ENCODE results near the gene RASAL2. TPM values are rescaled to one million over a fixed set of nuclear protein-coding genes. Genes with fewer than 3 reads are reported as not detected.

RASAL2 gene
- total RNA-seq, 1 donor from 2014 or later = 44.2 TPM

DNA sequence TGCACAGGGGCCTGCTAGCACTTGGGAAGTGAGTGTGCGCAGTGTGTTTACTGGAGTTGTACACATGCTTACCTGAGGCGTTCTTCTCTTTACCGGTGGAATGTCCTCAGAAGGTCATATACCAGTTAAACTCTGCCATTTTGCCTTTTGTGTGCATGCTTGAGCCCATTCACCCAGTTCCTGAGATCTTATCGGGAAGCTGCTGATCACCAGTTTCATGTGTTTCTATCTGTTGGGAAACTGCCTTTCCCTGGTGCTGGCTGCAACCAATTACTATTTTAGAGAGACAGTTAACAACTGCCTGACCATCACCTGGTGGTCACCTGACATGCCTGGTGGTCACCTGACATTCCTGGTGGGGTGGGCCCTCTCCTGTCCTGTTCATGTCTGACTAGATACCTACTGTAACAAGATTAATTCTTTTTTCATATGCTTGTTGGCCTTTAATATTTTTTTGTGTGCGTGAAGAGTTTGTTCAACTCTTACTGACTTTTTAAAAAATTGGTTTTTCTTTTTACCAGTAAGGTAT, 137.0 kb downstream of the RASAL2 start:
- FAIRE-seq (no peak), DNase-seq (ENCODE audit: low read depth) (no peak)
- Histone ChIP-seq H3K27ac (ENCODE audit: low read depth, low read length) (no peak overlapping the region), H3K4me1 (ENCODE audit: insufficient read depth, low read length) (no peaks in the 10 kb centered on the region), H3K36me3 (ENCODE audit: insufficient read depth, low read length) (no peaks in the 10 kb centered on the region), H3K4me3 (ENCODE audit: insufficient read depth, low read depth, low read length) (no peak overlapping the region), H2AFZ (ENCODE audit: low read depth, low read length) (no peak overlapping the region), H4K20me1 (ENCODE audit: insufficient read depth, low read length) (peaks cover 6% of the 10 kb centered on the region), H3K27me3 (ENCODE audit: insufficient read depth, low read length) (no peaks in the 10 kb centered on the region), H3K4me2 (ENCODE audit: low read length) (no peak overlapping the region), H3K9ac (ENCODE audit: low read length) (no peak overlapping the region), H3K79me2 (ENCODE audit: insufficient read depth, low read length) (peaks cover 73% of the 10 kb centered on the region), H3K9me3 (ENCODE audit: insufficient read depth, low read depth, low read length) (no peaks in the 10 kb centered on the region)
- H3K4me3 Mint-ChIP-seq (ENCODE audit: unreplicated experiment) = no peak overlapping the region
- H3K36me3 Mint-ChIP-seq (ENCODE audit: low read depth, unreplicated experiment) = peaks cover 2% of the 10 kb centered on the region
- peak overlapping the region; percentile 26 for H3K27ac Mint-ChIP-seq (ENCODE audit: unreplicated experiment)
- H3K4me1 Mint-ChIP-seq (ENCODE audit: low read depth, unreplicated experiment) = peaks cover 26% of the 10 kb centered on the region
- H3K9me3 Mint-ChIP-seq (ENCODE audit: unreplicated experiment) = no peaks in the 10 kb centered on the region
- no peak for TF ChIP-seq EZH2 (IDR thresholded peaks at IDR 0.05; ENCODE audit: insufficient read depth, low read length)
- no peak for TF ChIP-seq CTCF (IDR thresholded peaks at IDR 0.05; ENCODE audit: insufficient read depth, low read depth, low read length)
- H3K27me3 Mint-ChIP-seq (ENCODE audit: low read depth, unreplicated experiment) = no peaks in the 10 kb centered on the region

- H3K27ac ChIP-seq (ENCODE audit: low read depth, low read length) = no peak overlapping the region
- peaks cover 71% of the 10 kb centered on the region for H3K79me2 ChIP-seq (ENCODE audit: insufficient read depth, low read length)
- peaks cover 2% of the 10 kb centered on the region for H3K36me3 Mint-ChIP-seq (ENCODE audit: low read depth, unreplicated experiment)
- FAIRE-seq (peak; percentile 41), DNase-seq (ENCODE audit: low read depth) (no peak)
- H3K9me3 ChIP-seq (ENCODE audit: insufficient read depth, low read depth, low read length) = no peaks in the 10 kb centered on the region
- no peak overlapping the region for H3K4me2 ChIP-seq (ENCODE audit: low read length)
- no peaks in the 10 kb centered on the region for H3K27me3 ChIP-seq (ENCODE audit: insufficient read depth, low read length)
- no peak overlapping the region for H3K4me3 ChIP-seq (ENCODE audit: insufficient read depth, low read depth, low read length)
- H3K9me3 Mint-ChIP-seq (ENCODE audit: unreplicated experiment) = no peaks in the 10 kb centered on the region
- H3K9ac ChIP-seq (ENCODE audit: low read length) = no peak overlapping the region
- H2AFZ ChIP-seq (ENCODE audit: low read depth, low read length) = no peak overlapping the region
- no peaks in the 10 kb centered on the region for H3K27me3 Mint-ChIP-seq (ENCODE audit: low read depth, unreplicated experiment)
- peaks cover 6% of the 10 kb centered on the region for H4K20me1 ChIP-seq (ENCODE audit: insufficient read depth, low read length)
- no peak overlapping the region for H3K4me3 Mint-ChIP-seq (ENCODE audit: unreplicated experiment)
- TF ChIP-seq EZH2 (IDR thresholded peaks at IDR 0.05; ENCODE audit: insufficient read depth, low read length) (no peak), CTCF (IDR thresholded peaks at IDR 0.05; ENCODE audit: insufficient read depth, low read depth, low read length) (no peak)
- H3K4me1 ChIP-seq (ENCODE audit: insufficient read depth, low read length) = no peaks in the 10 kb centered on the region
- no peaks in the 10 kb centered on the region for H3K36me3 ChIP-seq (ENCODE audit: insufficient read depth, low read length)
- H3K4me1 Mint-ChIP-seq (ENCODE audit: low read depth, unreplicated experiment) = peaks cover 31% of the 10 kb centered on the region
- no peak overlapping the region for H3K27ac Mint-ChIP-seq (ENCODE audit: unreplicated experiment)
Observed at GRCh38 chr1:178232108-178232507, 138.2 kb downstream of the RASAL2 start.

DNA sequence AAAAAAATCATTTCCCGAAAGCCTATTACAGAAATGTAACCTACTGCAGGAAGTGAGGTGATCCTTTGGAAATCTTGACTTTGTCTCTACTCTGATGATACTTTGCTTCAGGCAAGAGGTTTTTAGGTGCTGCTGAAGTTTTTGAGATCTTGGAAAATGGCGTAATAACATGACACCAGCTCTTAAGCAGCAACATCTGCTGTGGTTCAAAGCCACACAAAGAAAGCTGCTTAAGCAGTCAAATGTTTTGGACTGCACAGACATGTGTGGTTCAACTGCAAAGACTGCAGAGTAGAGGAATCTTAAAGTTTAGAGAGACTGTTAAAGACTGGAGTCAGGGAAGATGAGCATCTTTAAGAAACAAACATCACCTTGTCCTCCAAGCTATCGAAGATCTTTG, 139.0 kb downstream of the RASAL2 start:
- H4K20me1 ChIP-seq (ENCODE audit: insufficient read depth, low read length) = peaks cover 6% of the 10 kb centered on the region
- peaks cover 73% of the 10 kb centered on the region for H3K79me2 ChIP-seq (ENCODE audit: insufficient read depth, low read length)
- no peak for TF ChIP-seq EZH2 (IDR thresholded peaks at IDR 0.05; ENCODE audit: insufficient read depth, low read length)
- no peak for TF ChIP-seq CTCF (IDR thresholded peaks at IDR 0.05; ENCODE audit: insufficient read depth, low read depth, low read length)
- peak; percentile 46 for DNase-seq (ENCODE audit: low read depth)
- no peak overlapping the region for H3K4me2 ChIP-seq (ENCODE audit: low read length)
- H3K9me3 ChIP-seq (ENCODE audit: insufficient read depth, low read depth, low read length) = no peaks in the 10 kb centered on the region
- no peak overlapping the region for H3K27ac ChIP-seq (ENCODE audit: low read depth, low read length)
- H3K27ac Mint-ChIP-seq (ENCODE audit: unreplicated experiment) = peak overlapping the region; percentile 14
- no peak overlapping the region for H3K4me3 Mint-ChIP-seq (ENCODE audit: unreplicated experiment)
- H3K36me3 ChIP-seq (ENCODE audit: insufficient read depth, low read length) = no peaks in the 10 kb centered on the region
- no peak overlapping the region for H3K4me3 ChIP-seq (ENCODE audit: insufficient read depth, low read depth, low read length)
- H3K27me3 Mint-ChIP-seq (ENCODE audit: low read depth, unreplicated experiment) = no peaks in the 10 kb centered on the region
- no peaks in the 10 kb centered on the region for H3K27me3 ChIP-seq (ENCODE audit: insufficient read depth, low read length)
- H3K4me1 Mint-ChIP-seq (ENCODE audit: low read depth, unreplicated experiment) = peaks cover 37% of the 10 kb centered on the region
- no peak overlapping the region for H3K9ac ChIP-seq (ENCODE audit: low read length)
- H3K9me3 Mint-ChIP-seq (ENCODE audit: unreplicated experiment) = no peaks in the 10 kb centered on the region
- FAIRE-seq = peak; percentile 78
- H3K36me3 Mint-ChIP-seq (ENCODE audit: low read depth, unreplicated experiment) = peaks cover 2% of the 10 kb centered on the region
- peaks cover 7% of the 10 kb centered on the region for H3K4me1 ChIP-seq (ENCODE audit: insufficient read depth, low read length)
- H2AFZ ChIP-seq (ENCODE audit: low read depth, low read length) = no peak overlapping the region
